HG03521 (cell line): ENCODE measurements around the gene GJA5.

ENCODE experiments used
- ATAC-seq: cut with Tn5 transposase; IDR thresholded peaks from one replicate; pipeline ENCODE4 v1.9.1; 2021; ENCODE audit warnings: mild to moderate bottlenecking, moderate library complexity; ENCODE audit not compliant: unreplicated experiment

The GJA5 gene

GRCh38 chr1:147762233-147763024, 2.0 kb upstream of the GJA5 start:
- ATAC-seq = no peak

- no peak for ATAC-seq
Measured at GRCh38 chr1:147758379-147759100, 1.9 kb downstream of the GJA5 start.

GRCh38 chr1:147757015-147757990, 3.1 kb downstream of the GJA5 start:
- no peak for ATAC-seq

GRCh38 chr1:147756341-147756740, 4.1 kb downstream of the GJA5 start:
- no peak for ATAC-seq

- ATAC-seq = no peak
Measured at GRCh38 chr1:147754661-147755060, 5.7 kb downstream of the GJA5 start.

GRCh38 chr1:147753081-147753480, 7.3 kb downstream of the GJA5 start:
- ATAC-seq = no peak

GRCh38 chr1:147752511-147752910, 7.9 kb downstream of the GJA5 start:
- no peak for ATAC-seq

GRCh38 chr1:147751346-147751745, 9.1 kb downstream of the GJA5 start:
- no peak for ATAC-seq

GRCh38 chr1:147750618-147751217, 9.7 kb downstream of the GJA5 start:
- no peak for ATAC-seq

GRCh38 chr1:147749792-147750191, 10.6 kb downstream of the GJA5 start:
- no peak for ATAC-seq

- no peak for ATAC-seq
Measured at GRCh38 chr1:147748676-147749350, 11.6 kb downstream of the GJA5 start.

GRCh38 chr1:147747966-147748365, 12.4 kb downstream of the GJA5 start:
- no peak for ATAC-seq

- ATAC-seq = no peak
Measured at GRCh38 chr1:147745271-147745670, 15.1 kb downstream of the GJA5 start.

- no peak for ATAC-seq
Measured at GRCh38 chr1:147741065-147741464, 19.3 kb downstream of the GJA5 start.

- no peak for ATAC-seq
Measured at GRCh38 chr1:147740391-147740790, 20.0 kb downstream of the GJA5 start.

GRCh38 chr1:147738739-147739476, 21.5 kb downstream of the GJA5 start:
- no peak for ATAC-seq

- no peak for ATAC-seq
Measured at GRCh38 chr1:147738129-147738528, 22.3 kb downstream of the GJA5 start.

GRCh38 chr1:147736883-147737282, 23.5 kb downstream of the GJA5 start:
- no peak for ATAC-seq

GRCh38 chr1:147735423-147735822, 25.0 kb downstream of the GJA5 start:
- ATAC-seq = no peak
